GM19455 (cell line): Measurements from ENCODE around the gene GSE1.

Experiments used
- ATAC-seq: cut with Tn5 transposase; IDR thresholded peaks from one replicate; pipeline ENCODE4 v1.9.1; 2021; ENCODE audit not compliant: unreplicated experiment

Gene GSE1

GRCh38 chr16:85674828-85675227 lies 61.7 kb downstream of the GSE1 start:
- no peak for ATAC-seq

GRCh38 chr16:85675251-85675874 lies 62.2 kb downstream of the GSE1 start:
- ATAC-seq: no peak

GRCh38 chr16:85676466-85676865 lies 63.3 kb downstream of the GSE1 start:
- ATAC-seq: no peak

GRCh38 chr16:85677383-85677967 lies 64.4 kb downstream of the GSE1 start:
- no peak for ATAC-seq

- ATAC-seq: no peak
Measured at GRCh38 chr16:85678016-85678415, 64.9 kb downstream of the GSE1 start.

- no peak for ATAC-seq
Measured at GRCh38 chr16:85678821-85679220, 65.7 kb downstream of the GSE1 start.

GRCh38 chr16:85679870-85680269 lies 66.7 kb downstream of the GSE1 start:
- no peak for ATAC-seq

GRCh38 chr16:85680352-85680944 lies 67.3 kb downstream of the GSE1 start:
- no peak for ATAC-seq

GRCh38 chr16:85681255-85681654 lies 68.1 kb downstream of the GSE1 start:
- ATAC-seq: no peak

- no peak for ATAC-seq
Measured at GRCh38 chr16:85682516-85682915, 69.4 kb downstream of the GSE1 start.

- no peak for ATAC-seq
Measured at GRCh38 chr16:85683363-85683762, 70.2 kb downstream of the GSE1 start.

- ATAC-seq: no peak
Measured at GRCh38 chr16:85685251-85685650, 72.1 kb downstream of the GSE1 start.

GRCh38 chr16:85686912-85687591 lies 73.9 kb downstream of the GSE1 start:
- ATAC-seq: no peak

- ATAC-seq: no peak
Measured at GRCh38 chr16:85687651-85688471, 74.7 kb downstream of the GSE1 start.

GRCh38 chr16:85688586-85689284 lies 75.6 kb downstream of the GSE1 start, which contains the start of gene GINS2:
TSS of gene GINS2 (minus strand) at chr16:85688954. CDS start at chr16:85688898, 56 bp downstream.
- ATAC-seq: peak; percentile 82

- no peak for ATAC-seq
Measured at GRCh38 chr16:85689285-85689949, 76.3 kb downstream of the GSE1 start.

GRCh38 chr16:85689950-85690320 lies 76.8 kb downstream of the GSE1 start:
- ATAC-seq: no peak

GRCh38 chr16:85690469-85691064 lies 77.4 kb downstream of the GSE1 start:
- no peak for ATAC-seq
